Hepatocyte (in vitro differentiated cells): ENCODE measurements around the gene SLFN12.

Source experiments
- CTCF ChIP-seq: fragments of 200-600 bp; sonication (generic); IDR thresholded peaks from 2 replicates; pipeline ENCODE4 v1.5.1; 2016; ENCODE audit warnings: antibody characterized with exemption, mild to moderate bottlenecking; ENCODE audit not compliant: poor library complexity
- EZH2 ChIP-seq: fragments of 200-600 bp; sonication (generic); IDR thresholded peaks from 2 replicates; pipeline ENCODE4 v1.6.1; 2016; ENCODE audit warnings: antibody characterized with exemption, mild to moderate bottlenecking, borderline replicate concordance
- EZH2phosphoT487 ChIP-seq: fragments of 200-600 bp; sonication (generic); IDR thresholded peaks from one replicate; pipeline ENCODE4 v1.6.1; 2018; ENCODE audit warnings: antibody characterized with exemption, mild to moderate bottlenecking, low read depth, moderate library complexity; ENCODE audit not compliant: unreplicated experiment, severe bottlenecking

GRCh38 chr17:35432176-35433074 lies at the start of gene SLFN12:
- no peak for TF ChIP-seq CTCF
- TF ChIP-seq EZH2 = no peak
- no peak for TF ChIP-seq EZH2phosphoT487
